ENCODE data around the gene SLC9A9.

Gene SLC9A9

GRCh38 chr3:143753456-143753855 is 94.8 kb downstream of the SLC9A9 start:
- peaks cover 33% of the 10 kb centered on the region for H3K4me1 Mint-ChIP-seq
- H3K27me3 Mint-ChIP-seq (ENCODE audit: low read depth, poor library complexity) = no peaks in the 10 kb centered on the region
- no peak for TF ChIP-seq CTCF (IDR thresholded peaks at IDR 0.05)
- no peaks in the 10 kb centered on the region for H3K9me3 Mint-ChIP-seq
- H3K36me3 Mint-ChIP-seq (ENCODE audit: low read depth) = no peaks in the 10 kb centered on the region
- no peak for DNase-seq
- no peak overlapping the region for H3K4me3 Mint-ChIP-seq
- peak overlapping the region; percentile 51 for H3K27ac Mint-ChIP-seq

- no peak for DNase-seq
- Mint-ChIP-seq H3K9me3 (no peaks in the 10 kb centered on the region), H3K36me3 (ENCODE audit: low read depth) (no peaks in the 10 kb centered on the region), H3K4me3 (no peak overlapping the region), H3K27me3 (ENCODE audit: low read depth, poor library complexity) (no peaks in the 10 kb centered on the region), H3K4me1 (peaks cover 33% of the 10 kb centered on the region), H3K27ac (no peak overlapping the region)
- TF ChIP-seq CTCF (IDR thresholded peaks at IDR 0.05) = no peak
Measured at GRCh38 chr3:143753006-143753405, 95.3 kb downstream of the SLC9A9 start.

GRCh38 chr3:143751643-143752178 is 96.6 kb downstream of the SLC9A9 start:
- TF ChIP-seq CTCF (IDR thresholded peaks at IDR 0.05) = no peak
- H3K9me3 Mint-ChIP-seq = no peaks in the 10 kb centered on the region
- H3K27me3 Mint-ChIP-seq (ENCODE audit: low read depth, poor library complexity) = no peaks in the 10 kb centered on the region
- H3K27ac Mint-ChIP-seq = peak overlapping the region; percentile 68
- no peak overlapping the region for H3K4me3 Mint-ChIP-seq
- no peaks in the 10 kb centered on the region for H3K36me3 Mint-ChIP-seq (ENCODE audit: low read depth)
- peaks cover 28% of the 10 kb centered on the region for H3K4me1 Mint-ChIP-seq
- DNase-seq = no peak

- no peaks in the 10 kb centered on the region for H3K27me3 Mint-ChIP-seq (ENCODE audit: low read depth, poor library complexity)
- H3K36me3 Mint-ChIP-seq (ENCODE audit: low read depth) = no peaks in the 10 kb centered on the region
Measured at GRCh38 chr3:143750841-143751240, 97.4 kb downstream of the SLC9A9 start.

GRCh38 chr3:143749926-143750325 is 98.3 kb downstream of the SLC9A9 start:
- H3K36me3 Mint-ChIP-seq (ENCODE audit: low read depth) = no peaks in the 10 kb centered on the region
- no peaks in the 10 kb centered on the region for H3K27me3 Mint-ChIP-seq (ENCODE audit: low read depth, poor library complexity)
- H3K4me1 Mint-ChIP-seq = peaks cover 21% of the 10 kb centered on the region
- H3K27ac Mint-ChIP-seq = no peak overlapping the region
- no peak overlapping the region for H3K4me3 Mint-ChIP-seq
- H3K9me3 Mint-ChIP-seq = no peaks in the 10 kb centered on the region
- TF ChIP-seq CTCF (IDR thresholded peaks at IDR 0.05) = no peak
- DNase-seq = no peak

More at GRCh38 chr3:143750841-143751240, 97.4 kb downstream of the SLC9A9 start:
- H3K4me3 Mint-ChIP-seq = no peak overlapping the region
- DNase-seq = no peak
- no peak for TF ChIP-seq CTCF (IDR thresholded peaks at IDR 0.05)
- H3K9me3 Mint-ChIP-seq = no peaks in the 10 kb centered on the region
- H3K4me1 Mint-ChIP-seq = peaks cover 28% of the 10 kb centered on the region
- H3K27ac Mint-ChIP-seq = no peak overlapping the region

- Mint-ChIP-seq H3K27me3 (ENCODE audit: low read depth, poor library complexity) (peaks cover 4% of the 10 kb centered on the region), H3K27ac (no peak overlapping the region), H3K4me1 (no peaks in the 10 kb centered on the region), H3K4me3 (no peak overlapping the region), H3K9me3 (peaks cover 19% of the 10 kb centered on the region), H3K36me3 (ENCODE audit: low read depth) (no peaks in the 10 kb centered on the region)
- TF ChIP-seq CTCF (IDR thresholded peaks at IDR 0.05) = no peak
- DNase-seq = no peak
Measured at GRCh38 chr3:143737065-143737464, 111.2 kb downstream of the SLC9A9 start.

Data from nephron progenitor cell (in vitro differentiated cells).